AG09319 (cell line): ENCODE results near the gene KIF26B.

Experiments
- DNase-seq: peaks from one replicate; pipeline ENCODE4 v3.0.0-alpha.2; 2010; ENCODE audit warnings: low read depth; ENCODE audit errors: extremely low read depth
- CTCF ChIP-seq: IDR thresholded peaks from 2 replicates; pipeline ENCODE4 v1.5.1; 2011; ENCODE audit warnings: low read depth, mild to moderate bottlenecking, inconsistent platforms, low read length, moderate library complexity

KIF26B gene

GRCh38 chr1:245467804-245468203, 313.0 kb downstream of the KIF26B start:
- TF ChIP-seq CTCF: no peak
- no peak for DNase-seq

GRCh38 chr1:245469006-245469405, 314.2 kb downstream of the KIF26B start:
- no peak for TF ChIP-seq CTCF
- no peak for DNase-seq

GRCh38 chr1:245469734-245470133, 314.9 kb downstream of the KIF26B start:
- TF ChIP-seq CTCF: no peak

GRCh38 chr1:245475126-245475525, 320.3 kb downstream of the KIF26B start:
- no peak for DNase-seq
- no peak for TF ChIP-seq CTCF

More at GRCh38 chr1:245469734-245470133, 314.9 kb downstream of the KIF26B start:
- no peak for DNase-seq

GRCh38 chr1:245475961-245476516, 321.3 kb downstream of the KIF26B start:
- DNase-seq: no peak
- TF ChIP-seq CTCF: no peak

- no peak for TF ChIP-seq CTCF
- no peak for DNase-seq
Observed at GRCh38 chr1:245477941-245478340, 323.2 kb downstream of the KIF26B start.

GRCh38 chr1:245480393-245481120, 325.8 kb downstream of the KIF26B start:
- TF ChIP-seq CTCF: no peak
- DNase-seq: no peak
